Activated CD4-positive, CD25-positive, alpha-beta regulatory T cell (primary cell): ENCODE results near the gene TYW1.
"Not testable (repeated sequence)": the region's sequence is repeated elsewhere in the genome, so short reads cannot be mapped to it uniquely, and the experiment has no call there.

Experiments
- DNase-seq, 4 experiments: peaks; one replicate each; lab custom pipeline; 2025; lab: John Stamatoyannopoulos, UW

Gene TYW1

GRCh38 chr7:67135617-67136486 is 139.2 kb downstream of the TYW1 start:
- DNase-seq = not testable (repeated sequence)

- not testable (repeated sequence) for DNase-seq
These were observed 140.9 kb downstream of the TYW1 start for GRCh38 chr7:67137489-67137888.

- not testable (repeated sequence) for DNase-seq
These were observed 143.2 kb downstream of the TYW1 start for GRCh38 chr7:67139876-67140275.

GRCh38 chr7:67141001-67141400 is 144.4 kb downstream of the TYW1 start:
- not testable (repeated sequence) for DNase-seq

GRCh38 chr7:67143091-67143786 is 146.6 kb downstream of the TYW1 start:
- not testable (repeated sequence) for DNase-seq

GRCh38 chr7:67145581-67146193 is 149.1 kb downstream of the TYW1 start:
- not testable (repeated sequence) for DNase-seq

GRCh38 chr7:67149131-67149530 is 152.5 kb downstream of the TYW1 start:
- not testable (repeated sequence) for DNase-seq

- not testable (repeated sequence) for DNase-seq
These were observed 157.7 kb downstream of the TYW1 start for GRCh38 chr7:67154374-67154773.

- not testable (repeated sequence) for DNase-seq
These were observed 159.4 kb downstream of the TYW1 start for GRCh38 chr7:67156064-67156463.

- not testable (repeated sequence) for DNase-seq
These were observed 166.7 kb downstream of the TYW1 start for GRCh38 chr7:67163285-67163684.

- not testable (repeated sequence) for DNase-seq
These were observed 174.5 kb downstream of the TYW1 start for GRCh38 chr7:67171151-67171550.

- not testable (repeated sequence) for DNase-seq
These were observed 180.1 kb downstream of the TYW1 start for GRCh38 chr7:67176730-67177129.

GRCh38 chr7:67178915-67179688 is 182.5 kb downstream of the TYW1 start:
- not testable (repeated sequence) for DNase-seq

GRCh38 chr7:67182956-67183750 is 186.5 kb downstream of the TYW1 start:
- DNase-seq = not testable (repeated sequence)

GRCh38 chr7:67184912-67185659 is 188.5 kb downstream of the TYW1 start:
- not testable (repeated sequence) for DNase-seq

GRCh38 chr7:67185660-67186129 is 189.1 kb downstream of the TYW1 start:
- not testable (repeated sequence) for DNase-seq

GRCh38 chr7:67189160-67189559 is 192.5 kb downstream of the TYW1 start:
- not testable (repeated sequence) for DNase-seq

- DNase-seq = not testable (repeated sequence)
These were observed 193.3 kb downstream of the TYW1 start for GRCh38 chr7:67189801-67190465.

- DNase-seq = not testable (repeated sequence)
These were observed 194.5 kb downstream of the TYW1 start for GRCh38 chr7:67191002-67191720.
